AG04449 (cell line): Measurements from ENCODE around the gene GSG1L.

Experiments
- CTCF ChIA-PET: fragments of 350-600 bp; formaldehyde crosslinking; extraction: SDS; loops from one replicate; lab custom pipeline; 2021; ENCODE audit warnings: antibody characterized with exemption; lab: Yijun Ruan, JAX
- POLR2A ChIA-PET: fragments of 400-600, 350-600 bp; formaldehyde crosslinking; extraction: SDS; loops from one replicate; lab custom pipeline; 2020; ENCODE audit warnings: antibody characterized with exemption, inconsistent platforms; lab: Yijun Ruan, JAX
- DNase-seq: peaks from one replicate; pipeline ENCODE4 v3.0.0-alpha.2; 2010; ENCODE audit warnings: low read depth, low spot score
- H3K4me3 ChIP-seq: 2 replicates; pipeline ENCODE4 v1.5.1; 2011; ENCODE audit warnings: low read depth, mild to moderate bottlenecking, control low read depth, low read length
- TF ChIP-seq, protein P1 (sequence below): IDR thresholded peaks from one replicate; pipeline ENCODE4 v1.5.1; 2011; ENCODE audit warnings: mild to moderate bottlenecking, moderate library complexity, low read length, control low read depth, inconsistent platforms; ENCODE audit not compliant: insufficient read depth; ENCODE audit errors: missing control alignments

The GSG1L gene

GRCh38 chr16:28057949-28058348 lies 5.6 kb downstream of the GSG1L start:
- H3K4me3 ChIP-seq, result no peak overlapping the region
- TF ChIP-seq, protein P1, sequence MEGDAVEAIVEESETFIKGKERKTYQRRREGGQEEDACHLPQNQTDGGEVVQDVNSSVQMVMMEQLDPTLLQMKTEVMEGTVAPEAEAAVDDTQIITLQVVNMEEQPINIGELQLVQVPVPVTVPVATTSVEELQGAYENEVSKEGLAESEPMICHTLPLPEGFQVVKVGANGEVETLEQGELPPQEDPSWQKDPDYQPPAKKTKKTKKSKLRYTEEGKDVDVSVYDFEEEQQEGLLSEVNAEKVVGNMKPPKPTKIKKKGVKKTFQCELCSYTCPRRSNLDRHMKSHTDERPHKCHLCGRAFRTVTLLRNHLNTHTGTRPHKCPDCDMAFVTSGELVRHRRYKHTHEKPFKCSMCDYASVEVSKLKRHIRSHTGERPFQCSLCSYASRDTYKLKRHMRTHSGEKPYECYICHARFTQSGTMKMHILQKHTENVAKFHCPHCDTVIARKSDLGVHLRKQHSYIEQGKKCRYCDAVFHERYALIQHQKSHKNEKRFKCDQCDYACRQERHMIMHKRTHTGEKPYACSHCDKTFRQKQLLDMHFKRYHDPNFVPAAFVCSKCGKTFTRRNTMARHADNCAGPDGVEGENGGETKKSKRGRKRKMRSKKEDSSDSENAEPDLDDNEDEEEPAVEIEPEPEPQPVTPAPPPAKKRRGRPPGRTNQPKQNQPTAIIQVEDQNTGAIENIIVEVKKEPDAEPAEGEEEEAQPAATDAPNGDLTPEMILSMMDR, result no peak
- POLR2A ChIA-PET, result no interaction called here
- DNase-seq, result no peak
- CTCF ChIA-PET, result no interaction called here

DNA sequence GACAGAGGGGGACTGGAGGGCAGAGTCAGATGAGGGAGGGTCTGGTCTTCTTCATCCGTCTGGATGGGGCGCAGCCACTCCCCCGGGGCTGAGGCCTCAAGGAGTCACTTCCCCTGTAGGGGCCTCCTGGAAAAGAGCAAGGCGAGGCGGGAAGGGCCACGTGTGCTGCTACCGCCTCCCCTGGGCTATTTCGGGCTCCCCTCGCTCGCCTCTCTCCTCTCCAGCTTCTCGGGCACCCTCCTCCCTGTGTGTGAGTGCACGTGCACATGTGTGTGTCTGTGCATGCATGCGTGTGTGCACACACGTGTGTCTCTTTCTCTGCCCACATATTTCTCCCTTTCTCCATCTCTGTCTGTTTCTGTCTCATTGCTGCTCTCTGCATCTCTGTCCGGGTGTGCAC lies 10.1 kb downstream of the GSG1L start:
- ChIA-PET POLR2A (no interaction called here), CTCF (interaction anchor here (0.9 kb wide), 1 partner anchor 17 kb away, joined by 3 read pairs; no protein-coding TSS in a partner anchor)
- no peak overlapping the region for H3K4me3 ChIP-seq
- TF ChIP-seq, protein P1, result no peak
- DNase-seq, result no peak

DNA sequence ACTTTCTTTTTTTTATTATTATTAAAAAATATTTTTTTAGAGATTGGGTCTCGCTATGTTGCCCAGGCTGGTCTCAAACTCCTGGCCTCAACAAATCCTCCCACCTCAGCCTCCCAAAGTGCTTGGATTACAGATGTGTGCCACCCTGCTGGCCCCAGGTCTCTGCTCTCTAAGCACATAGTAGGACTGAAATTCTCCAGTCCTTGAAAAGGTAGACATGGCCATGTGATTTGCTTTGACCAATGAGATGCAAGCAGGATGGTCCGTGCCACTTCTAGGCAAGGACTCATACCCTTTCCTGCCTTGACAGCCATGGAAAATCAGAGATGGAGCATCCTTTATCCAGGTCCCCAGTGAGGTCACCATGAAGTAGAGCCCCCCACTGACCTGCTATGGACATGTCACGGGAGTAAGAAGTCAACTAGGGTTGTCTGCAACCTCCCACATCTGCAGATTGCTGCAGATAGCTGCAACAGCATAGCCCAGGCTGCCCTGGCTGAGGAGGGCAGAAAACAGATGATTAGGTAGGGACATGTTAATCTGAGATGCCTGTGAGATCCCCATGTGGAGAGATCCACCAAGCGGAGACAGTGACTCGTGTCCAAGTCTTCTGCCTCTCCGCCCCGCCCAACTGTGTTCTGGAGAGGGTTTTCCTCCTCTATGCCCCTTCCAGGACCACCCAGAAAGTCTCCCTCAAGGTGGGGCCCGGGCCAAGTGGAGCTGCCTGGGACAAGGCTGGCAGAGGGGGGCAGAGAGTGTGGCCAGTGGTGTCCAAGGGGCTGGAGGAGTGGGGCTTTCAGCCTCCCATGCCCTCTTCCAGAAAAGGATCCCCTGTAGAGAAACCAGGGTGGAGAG lies 11.0 kb downstream of the GSG1L start:
- CTCF ChIA-PET, result no interaction called here
- TF ChIP-seq, protein P1, result no peak
- no peak overlapping the region for H3K4me3 ChIP-seq
- POLR2A ChIA-PET, result no interaction called here
- no peak for DNase-seq

GRCh38 chr16:28051486-28051885 lies 12.0 kb downstream of the GSG1L start:
- POLR2A ChIA-PET, result no interaction called here
- TF ChIP-seq, protein P1, result no peak
- CTCF ChIA-PET, result no interaction called here
- no peak for DNase-seq
- no peak overlapping the region for H3K4me3 ChIP-seq

DNA sequence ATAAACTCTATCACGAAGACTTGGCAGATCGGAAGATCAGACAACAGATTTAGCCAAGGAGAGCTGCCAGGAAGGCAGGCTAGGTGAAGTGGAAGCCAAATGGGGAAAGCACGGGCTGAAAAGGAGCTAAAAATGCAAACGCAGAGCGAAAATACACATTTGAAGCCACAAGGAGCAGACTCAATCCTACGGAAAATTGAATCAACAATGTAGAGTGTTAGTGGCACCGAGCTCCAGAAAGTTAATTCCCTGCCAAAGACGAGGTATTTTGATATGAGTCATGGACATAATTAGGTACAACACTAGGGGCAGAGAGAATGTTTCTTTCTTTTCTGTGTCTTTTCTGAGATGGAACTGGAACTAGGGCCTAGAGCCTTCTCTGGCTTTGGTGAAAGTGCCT lies 20.7 kb downstream of the GSG1L start:
- no peak for DNase-seq
- ChIA-PET POLR2A (no interaction called here), CTCF (interaction anchor here (1.2 kb wide), 1 partner anchor 26 kb away, joined by 4 read pairs; no protein-coding TSS in a partner anchor)
- no peak overlapping the region for H3K4me3 ChIP-seq
- TF ChIP-seq, protein P1, result no peak

DNA sequence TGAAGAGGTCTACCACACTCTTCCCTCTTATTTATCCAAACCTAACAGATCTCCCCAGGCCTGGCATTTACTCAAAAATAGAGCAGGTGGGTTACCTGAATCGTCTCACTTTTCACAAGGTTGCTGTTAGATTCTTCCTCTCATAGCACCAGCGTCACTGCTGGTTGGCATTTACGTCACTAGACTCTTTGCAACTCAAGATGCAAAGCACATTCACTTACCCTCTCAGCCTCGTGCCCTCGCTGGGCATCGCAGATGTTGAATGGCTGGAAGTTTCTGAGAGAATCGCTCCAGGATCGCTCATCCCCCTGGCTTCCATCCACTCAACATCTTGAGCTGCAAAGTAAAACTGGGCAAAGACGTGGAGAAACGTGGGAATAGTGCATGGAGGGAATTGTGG lies 21.9 kb downstream of the GSG1L start:
- ChIA-PET CTCF (interaction anchor here (1.5 kb wide), 1 partner anchor 402 kb away, joined by 3 read pairs; no protein-coding TSS in a partner anchor), POLR2A (no interaction called here)
- TF ChIP-seq, protein P1, result no peak
- no peak overlapping the region for H3K4me3 ChIP-seq
- no peak for DNase-seq
